GM10847 (cell line): ENCODE measurements around the gene LRP6.

Source experiments
- POLR2A ChIP-seq: IDR thresholded peaks from 2 replicates; pipeline ENCODE4 v1.6.1; 2011; ENCODE audit not compliant: insufficient read length; ENCODE audit errors: extremely low read depth

LRP6 gene

DNA sequence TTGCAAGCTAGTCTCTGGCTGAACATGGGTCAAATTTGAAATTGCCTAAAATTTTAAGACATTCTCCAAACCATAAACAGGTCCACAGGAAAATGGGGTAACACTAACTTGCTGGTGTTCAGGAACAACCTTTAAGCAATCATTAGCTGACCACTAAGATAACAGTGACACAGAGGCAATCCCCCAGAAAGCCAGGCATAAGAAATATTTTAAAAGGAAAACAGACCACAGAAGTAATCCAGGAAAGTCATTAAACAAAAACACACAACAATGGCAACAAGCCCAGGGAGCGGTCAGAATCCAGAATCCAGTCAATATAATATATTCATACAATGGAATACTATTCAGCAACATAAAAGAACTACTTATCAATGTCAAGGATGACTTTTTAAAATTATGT is 59.1 kb downstream of the LRP6 start:
- no peak for TF ChIP-seq POLR2A

DNA sequence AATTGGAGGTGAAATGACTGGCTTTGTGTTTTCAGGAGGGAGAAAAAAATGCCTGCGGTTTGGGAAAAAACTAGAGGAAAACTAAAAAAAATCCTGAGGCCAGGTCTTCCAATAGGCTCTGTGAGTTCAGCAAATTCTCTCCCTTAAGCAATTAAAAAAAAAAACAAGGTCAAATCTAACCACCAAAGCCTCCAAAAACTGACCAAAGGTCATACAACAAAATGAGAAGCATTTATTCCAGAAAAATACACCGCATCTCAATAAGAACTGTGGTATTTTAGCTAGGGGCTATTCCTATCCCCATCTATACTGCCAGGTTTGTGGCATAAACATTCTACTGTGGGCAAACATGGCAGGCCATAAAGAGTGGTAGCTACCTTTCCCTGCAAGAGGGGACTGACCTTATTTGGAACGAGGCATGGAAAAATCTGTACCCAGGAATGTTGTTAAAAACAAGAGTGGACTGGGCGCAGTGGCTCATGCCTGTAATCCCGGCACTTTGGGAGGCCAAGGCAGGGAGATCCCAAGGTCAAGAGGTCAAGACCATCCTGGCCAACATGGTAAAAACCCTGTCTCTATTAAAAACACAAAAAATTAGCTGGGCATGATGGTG is 60.0 kb downstream of the LRP6 start:
- no peak for TF ChIP-seq POLR2A

DNA sequence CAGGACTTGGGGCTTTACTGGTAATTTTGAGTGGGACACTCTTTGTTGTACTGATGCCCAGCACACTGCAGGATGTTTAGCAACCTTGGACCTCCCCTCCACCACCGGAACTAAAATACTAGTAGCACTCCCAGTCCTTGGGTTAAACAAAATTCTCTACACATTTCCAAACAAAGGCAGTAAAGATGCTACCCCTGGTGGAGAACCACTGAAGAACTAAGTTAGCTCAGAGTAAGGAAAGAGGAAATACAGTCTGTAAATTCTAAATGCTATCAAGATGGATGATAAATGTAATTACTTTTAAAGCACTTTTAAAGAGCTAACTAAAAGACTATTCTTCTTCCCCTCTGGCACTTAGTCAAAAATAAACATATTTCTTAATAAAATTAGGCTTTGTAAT is 64.1 kb downstream of the LRP6 start:
- TF ChIP-seq POLR2A: no peak

DNA sequence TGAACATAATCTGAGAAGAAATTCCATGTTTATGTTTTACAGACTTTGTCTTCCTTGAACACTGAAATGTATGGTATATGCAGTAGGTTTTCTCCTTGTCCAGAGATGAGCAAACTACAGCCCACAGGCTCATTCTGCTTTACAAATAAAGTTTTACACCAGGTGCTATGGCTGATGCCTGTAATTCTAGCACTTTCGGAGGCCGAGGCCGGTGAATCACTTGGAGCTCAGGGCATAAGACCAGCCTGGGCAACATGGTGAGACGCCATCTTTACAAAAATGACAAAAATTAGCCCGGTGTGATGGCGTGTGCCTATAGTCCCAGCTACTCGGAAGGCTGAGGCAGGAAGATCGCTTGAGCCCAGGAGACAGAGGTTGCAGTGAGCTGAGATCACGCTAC is 64.7 kb downstream of the LRP6 start:
- no peak for TF ChIP-seq POLR2A

DNA sequence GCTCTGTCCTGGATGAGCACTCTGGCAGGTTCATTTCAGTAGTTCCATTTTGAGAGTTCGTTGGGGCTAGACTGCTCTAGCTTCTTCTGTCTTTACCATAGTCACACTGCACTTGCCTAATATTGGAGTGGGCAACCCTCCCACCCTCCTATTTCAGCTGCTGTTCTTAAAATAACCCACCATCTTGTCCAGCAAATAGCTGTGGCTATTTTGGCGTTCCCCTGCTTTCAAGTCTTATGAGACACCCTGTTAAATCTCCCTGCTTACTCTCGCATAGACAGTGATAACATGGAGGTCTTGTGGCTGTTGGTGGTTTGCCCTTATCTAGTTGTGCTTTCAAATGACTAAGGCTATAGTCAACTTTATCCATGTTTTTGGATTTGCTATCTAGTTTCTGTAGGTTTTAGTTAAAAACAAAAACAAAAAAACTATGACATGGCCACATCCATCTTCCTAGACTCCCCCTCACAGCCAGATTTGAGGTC is 65.5 kb downstream of the LRP6 start:
- no peak for TF ChIP-seq POLR2A

DNA sequence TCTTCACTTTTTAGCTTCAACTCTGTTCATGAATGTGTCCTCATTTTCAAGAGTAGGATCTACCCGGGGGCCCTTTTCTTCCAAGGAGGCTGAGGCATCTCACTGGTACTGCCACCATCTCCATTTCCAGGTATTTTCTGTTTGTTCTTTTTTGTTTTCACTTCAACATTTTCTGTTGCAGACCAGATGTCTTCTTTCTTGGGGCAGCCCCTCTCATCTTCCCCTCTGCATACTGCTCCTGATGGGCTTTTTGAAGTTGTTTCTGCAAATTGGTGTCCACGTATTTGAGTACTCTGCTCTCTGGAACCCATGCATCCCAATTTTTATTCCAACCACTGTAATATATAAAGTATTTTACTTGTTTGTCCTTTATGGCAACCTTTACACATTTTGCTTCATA is 66.5 kb downstream of the LRP6 start:
- TF ChIP-seq POLR2A: no peak

DNA sequence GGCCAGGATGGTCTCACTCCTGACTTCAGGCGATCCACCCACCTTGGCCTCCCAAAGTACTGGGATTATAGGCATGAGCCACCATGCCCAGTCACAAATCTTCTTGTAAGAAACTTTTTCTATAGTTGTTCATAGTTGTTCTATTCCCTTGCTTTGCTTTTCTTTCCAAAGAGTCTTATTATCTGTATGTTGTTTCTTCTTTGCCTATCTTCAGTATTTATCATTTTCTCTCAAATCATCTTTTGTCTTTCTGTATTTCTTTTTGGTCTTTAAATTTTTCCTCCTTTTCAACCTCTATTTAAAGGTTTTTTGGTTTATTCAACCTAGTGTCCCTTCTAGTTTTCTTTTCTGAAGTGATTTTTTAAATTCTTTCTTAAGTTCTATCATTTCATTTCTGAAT is 68.7 kb downstream of the LRP6 start:
- TF ChIP-seq POLR2A: no peak

DNA sequence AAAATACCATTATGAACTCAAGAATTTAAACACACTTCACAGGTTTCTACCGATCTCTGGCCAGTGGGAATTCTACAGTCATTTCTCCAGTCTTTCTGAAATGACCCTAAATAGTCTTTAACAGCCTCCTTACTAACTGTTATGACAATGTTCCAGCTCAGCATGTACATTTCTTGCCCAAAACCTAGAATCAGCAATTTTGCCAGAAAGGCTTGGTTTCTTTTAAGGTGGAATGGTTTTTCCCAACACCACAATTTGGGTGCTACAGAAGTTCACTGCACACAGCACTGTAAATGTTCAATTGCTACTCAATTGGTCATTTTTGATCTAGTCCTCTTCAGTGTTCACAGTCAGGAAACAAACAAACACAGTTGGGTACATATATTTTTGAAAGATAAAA is 69.7 kb downstream of the LRP6 start:
- no peak for TF ChIP-seq POLR2A

DNA sequence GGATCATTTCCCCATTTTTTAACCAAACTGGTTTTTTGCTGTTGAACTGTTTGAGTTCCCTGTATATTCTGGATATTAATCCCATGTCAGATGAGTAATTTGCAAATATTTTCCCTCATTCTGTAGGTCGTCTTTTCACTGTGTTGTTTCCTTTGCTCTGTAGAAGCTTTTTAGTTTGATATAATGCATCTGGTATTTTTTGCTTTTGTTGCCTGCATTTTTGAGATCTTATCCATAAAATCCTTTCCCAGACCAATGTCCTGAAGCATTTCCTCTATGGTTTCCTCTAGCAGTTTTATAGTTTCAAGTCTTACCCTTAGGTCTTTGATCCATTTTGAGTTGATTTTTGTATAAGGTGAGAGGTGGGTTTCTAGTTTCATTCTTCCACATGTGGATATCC is 71.3 kb downstream of the LRP6 start:
- TF ChIP-seq POLR2A: no peak

DNA sequence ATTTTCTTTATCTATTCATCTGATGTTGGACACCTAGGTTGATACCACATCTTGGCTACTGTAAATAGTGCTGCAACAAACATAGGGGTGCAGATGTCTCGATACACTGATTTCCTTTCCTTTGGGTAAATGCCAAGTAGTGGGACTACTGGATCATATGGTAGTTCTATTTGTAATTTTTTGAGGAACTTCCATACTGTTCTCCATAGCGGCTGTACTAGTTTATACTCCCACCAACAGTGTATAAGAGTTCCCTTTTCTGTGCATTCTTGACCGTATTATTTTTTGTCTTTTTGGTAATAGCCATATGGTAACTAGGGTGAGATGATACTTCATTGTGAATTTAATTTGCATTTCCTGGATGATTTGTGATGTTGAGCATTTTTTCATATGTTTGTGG is 71.8 kb downstream of the LRP6 start:
- TF ChIP-seq POLR2A: no peak

DNA sequence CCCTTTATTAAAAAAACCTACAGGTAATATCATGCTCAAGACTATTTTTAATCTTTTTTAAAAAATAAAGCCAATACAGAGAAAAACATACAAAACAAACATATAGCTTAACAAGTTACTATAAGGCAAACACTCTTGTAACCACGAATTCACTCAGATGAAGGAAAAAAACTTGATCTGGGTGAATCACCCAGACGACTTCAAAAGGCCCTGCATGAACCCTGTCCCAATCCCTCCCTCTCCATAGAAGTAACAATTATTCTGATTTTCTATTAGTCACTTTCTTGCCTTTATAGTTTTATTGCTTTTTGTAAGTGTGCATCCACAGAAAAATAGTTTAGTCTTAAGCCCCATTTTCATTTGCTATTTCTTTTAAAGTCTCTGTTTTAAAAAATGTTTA is 72.6 kb downstream of the LRP6 start:
- TF ChIP-seq POLR2A: no peak

DNA sequence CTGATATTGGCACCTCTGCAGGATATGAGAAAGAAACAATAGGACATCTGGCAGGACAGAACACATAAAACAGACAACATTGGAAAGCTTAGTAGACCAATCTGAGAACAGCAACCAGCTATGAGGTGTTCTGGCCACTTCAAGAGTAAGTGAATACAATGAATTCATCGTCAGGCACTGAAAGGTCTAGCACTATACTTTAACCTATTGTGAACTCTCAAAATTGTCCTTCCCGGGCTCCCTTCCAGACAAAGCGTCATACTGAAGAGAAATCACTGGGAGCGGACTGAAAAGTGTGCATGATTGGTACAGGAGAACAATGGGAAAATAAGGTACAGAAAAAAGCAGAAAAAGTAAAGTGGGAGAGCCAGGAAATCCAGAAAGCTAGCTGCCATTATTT is 75.8 kb downstream of the LRP6 start:
- TF ChIP-seq POLR2A: no peak

DNA sequence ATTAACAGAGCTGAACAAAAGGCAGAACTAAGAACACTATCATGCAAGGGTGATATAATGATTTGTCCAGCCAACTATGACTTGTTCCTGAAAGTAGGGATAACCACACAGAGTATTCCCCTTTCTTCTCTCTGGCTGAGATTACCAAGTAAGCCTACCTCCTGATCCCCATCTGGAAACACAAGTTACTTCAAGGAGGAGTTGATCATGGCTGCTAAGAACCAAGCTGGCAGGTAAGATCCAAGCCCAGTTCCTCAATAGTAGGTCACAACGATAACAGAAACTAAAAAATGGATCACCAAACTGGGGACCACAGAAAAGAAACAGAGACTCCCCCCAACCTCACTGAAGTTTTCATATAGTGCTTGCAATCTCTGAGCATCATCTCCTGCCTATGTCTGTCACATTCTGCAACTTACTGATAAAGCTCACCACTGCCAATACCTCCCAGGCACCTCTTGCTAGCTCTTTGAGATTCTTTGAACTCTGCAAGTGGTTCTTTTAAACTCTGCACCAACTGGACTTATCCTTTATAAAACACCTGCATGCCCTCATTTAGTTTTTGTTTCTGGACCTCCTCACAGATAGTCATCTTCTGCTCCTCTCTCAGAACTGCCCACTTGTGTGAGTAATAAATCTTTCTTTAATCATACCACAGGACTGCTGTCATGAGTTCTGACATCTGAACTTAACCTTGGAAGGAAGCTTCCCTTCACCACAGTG is 76.6 kb downstream of the LRP6 start:
- TF ChIP-seq POLR2A: no peak

DNA sequence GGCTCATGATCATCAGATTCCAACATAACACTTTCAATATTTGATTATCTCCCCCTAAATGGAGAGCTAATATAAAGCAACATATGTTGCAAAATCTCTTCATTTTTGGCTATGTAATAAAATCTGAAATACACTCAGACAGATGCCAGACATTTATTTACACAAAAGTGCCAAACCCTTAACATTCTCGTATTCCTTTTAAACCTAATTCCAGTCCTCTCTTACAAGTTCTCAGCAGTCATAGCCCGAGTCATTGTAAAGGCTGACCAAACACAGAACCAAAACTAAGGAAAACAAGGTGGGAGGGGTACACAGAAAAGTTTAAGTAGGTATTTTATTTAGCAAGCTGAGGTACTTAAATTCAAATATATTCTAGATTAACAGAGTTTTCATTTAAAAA is 81.4 kb downstream of the LRP6 start:
- no peak for TF ChIP-seq POLR2A

DNA sequence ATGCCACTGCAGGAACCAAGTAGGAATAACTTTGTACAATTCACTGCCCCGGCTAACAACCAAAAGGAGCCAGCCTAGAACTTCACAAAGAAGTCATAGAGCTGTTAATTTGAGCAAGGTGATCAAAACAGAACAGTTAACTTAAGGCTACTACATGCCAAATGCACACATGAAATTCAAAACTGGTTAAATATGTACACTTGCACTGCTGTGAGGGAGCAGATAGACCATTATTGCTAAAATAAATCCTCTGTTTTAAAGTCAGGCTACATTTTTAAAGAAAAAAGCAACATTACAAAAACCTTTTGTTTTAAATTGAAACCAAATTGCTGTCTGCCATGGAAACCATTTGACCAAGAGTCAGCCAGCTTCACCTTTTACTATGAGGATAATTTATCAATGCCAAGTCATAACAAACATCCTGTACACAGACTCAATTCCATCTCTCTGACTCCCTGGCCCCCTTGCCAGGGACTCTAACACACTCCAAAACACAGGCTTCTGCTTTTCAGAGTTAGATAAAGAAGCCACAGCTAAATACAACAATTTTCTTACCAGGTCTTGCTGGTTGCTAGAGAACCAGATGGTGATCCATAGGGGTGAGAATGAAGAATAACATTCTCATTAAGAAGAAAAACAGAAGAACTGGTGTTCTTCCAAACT is 84.0 kb downstream of the LRP6 start:
- no peak for TF ChIP-seq POLR2A

DNA sequence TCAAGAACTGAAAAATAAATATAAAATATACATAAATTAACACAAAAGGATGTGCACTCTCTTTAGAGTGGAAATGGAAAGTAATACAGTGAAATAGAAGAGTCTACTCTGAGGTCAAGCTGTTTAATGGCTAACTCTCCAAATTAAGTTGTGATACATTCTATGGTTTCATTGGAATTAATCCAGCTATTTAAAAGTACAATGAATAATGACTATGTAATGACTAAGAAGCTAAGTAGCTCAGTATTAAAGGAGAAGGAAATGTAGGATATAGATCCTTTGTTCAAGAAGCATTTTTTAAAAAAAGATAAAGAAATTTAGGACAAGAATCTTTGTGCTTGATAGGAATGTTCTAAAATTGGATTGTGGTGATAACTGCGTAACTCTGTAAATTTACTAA is 85.3 kb downstream of the LRP6 start:
- TF ChIP-seq POLR2A: no peak
